WTC11 (cell line): Measurements from ENCODE around the gene ADGRE1. TPM values are rescaled to one million over a fixed set of nuclear protein-coding genes. Genes with fewer than 3 reads are reported as not detected.

Source experiments
- ATAC-seq: fragments of 200-7000 bp; cut with Tn5 transposase; 2 replicates; pipeline ENCODE4 v1.10.0; 2021; ENCODE audit warnings: mild to moderate bottlenecking, moderate library complexity
- CTCF ChIA-PET: fragments of 300-600 bp; sonication (Branson Sonifier 250); formaldehyde crosslinking; loops from one replicate; lab custom pipeline; 2021; ENCODE audit warnings: antibody characterized with exemption; lab: Charles Lee
- POLR2A ChIA-PET: fragments of 350-600 bp; sonication (Branson Sonifier 250); formaldehyde crosslinking; loops from one replicate; lab custom pipeline; 2021; ENCODE audit warnings: antibody characterized with exemption; lab: Charles Lee
- DNase-seq: peaks from one replicate; pipeline ENCODE4 v3.0.0; 2021; ENCODE audit warnings: low spot score
- H3K27ac Mint-ChIP-seq: 2 replicates; pipeline ENCODE4 v1.8.0; 2021; ENCODE audit warnings: mixed read lengths
- H3K27me3 Mint-ChIP-seq: 2 replicates; pipeline ENCODE4 v1.8.0; 2021; ENCODE audit warnings: low read depth, mild to moderate bottlenecking, moderate library complexity, mixed read lengths
- H3K36me3 Mint-ChIP-seq: 2 replicates; pipeline ENCODE4 v1.8.0; 2021; ENCODE audit warnings: mixed read lengths
- H3K4me1 Mint-ChIP-seq: 2 replicates; pipeline ENCODE4 v1.8.0; 2022; ENCODE audit warnings: mixed read lengths
- H3K4me3 Mint-ChIP-seq: 2 replicates; pipeline ENCODE4 v1.8.0; 2021; ENCODE audit warnings: mild to moderate bottlenecking, moderate library complexity, mixed read lengths
- H3K9me3 Mint-ChIP-seq: 2 replicates; pipeline ENCODE4 v1.8.0; 2021; ENCODE audit warnings: mixed read lengths
- AR ChIP-seq: fragments of 250-450 bp; sonication (Bioruptor Pico); IDR thresholded peaks from 2 replicates; pipeline ENCODE4 v1.9.0; 2021; ENCODE audit warnings: mild to moderate bottlenecking
- ATF1 ChIP-seq: sonication (generic); formaldehyde crosslinking; IDR thresholded peaks from 2 replicates; pipeline ENCODE4 v1.8.1; 2023; ENCODE audit warnings: mild to moderate bottlenecking, moderate library complexity, missing genetic modification reagents
- ATF2 ChIP-seq: sonication (generic); formaldehyde crosslinking; IDR thresholded peaks from 2 replicates; pipeline ENCODE4 v1.8.1; 2022; ENCODE audit warnings: low read depth, missing genetic modification reagents, borderline replicate concordance
- ATF6 ChIP-seq: sonication (generic); formaldehyde crosslinking; IDR thresholded peaks from 2 replicates; pipeline ENCODE4 v1.8.1; 2023; ENCODE audit warnings: mild to moderate bottlenecking, missing genetic modification reagents
- CDX4 ChIP-seq: fragments of 250-450 bp; sonication (Bioruptor Pico); IDR thresholded peaks from 2 replicates; pipeline ENCODE4 v1.9.0; 2021; ENCODE audit warnings: moderate library complexity, mild to moderate bottlenecking, inconsistent platforms, borderline replicate concordance
- CREM ChIP-seq: sonication (generic); formaldehyde crosslinking; IDR thresholded peaks from 2 replicates; pipeline ENCODE4 v1.8.1; 2022; ENCODE audit warnings: mild to moderate bottlenecking, missing genetic modification reagents, moderate library complexity
- ERG ChIP-seq: fragments of 250-450 bp; sonication (Bioruptor Pico); IDR thresholded peaks from 2 replicates; pipeline ENCODE4 v1.8.0; 2021; ENCODE audit warnings: mild to moderate bottlenecking
- GTF2I ChIP-seq: fragments of 250-450 bp; sonication (Bioruptor Pico); conservative IDR thresholded peaks from 2 replicates; pipeline ENCODE4 v1.4.0; 2021; ENCODE audit warnings: mild to moderate bottlenecking
- MLX ChIP-seq: sonication (generic); formaldehyde crosslinking; IDR thresholded peaks from 2 replicates; pipeline ENCODE4 v1.8.1; 2023; ENCODE audit warnings: mild to moderate bottlenecking, missing genetic modification reagents, moderate library complexity
- NFATC4 ChIP-seq: fragments of 250-450 bp; sonication (Bioruptor Pico); IDR thresholded peaks from 2 replicates; pipeline ENCODE4 v1.9.0; 2021; ENCODE audit warnings: mild to moderate bottlenecking
- NFYB ChIP-seq: sonication (generic); formaldehyde crosslinking; conservative IDR thresholded peaks from 2 replicates; pipeline ENCODE4 v1.8.0; 2022; ENCODE audit warnings: low read depth, missing genetic modification reagents
- RELA ChIP-seq: sonication (generic); formaldehyde crosslinking; IDR thresholded peaks from 2 replicates; pipeline ENCODE4 v1.8.1; 2022; ENCODE audit warnings: missing genetic modification reagents, mild to moderate bottlenecking, borderline replicate concordance
- RORB ChIP-seq: fragments of 250-450 bp; sonication (Bioruptor Pico); IDR thresholded peaks from 2 replicates; pipeline ENCODE4 v1.9.0; 2021; ENCODE audit warnings: mild to moderate bottlenecking
- USF2 ChIP-seq: sonication (generic); formaldehyde crosslinking; IDR thresholded peaks from 2 replicates; pipeline ENCODE4 v1.8.1; 2023; ENCODE audit warnings: mild to moderate bottlenecking, missing genetic modification reagents, moderate library complexity
- ZBTB43 ChIP-seq: sonication (generic); formaldehyde crosslinking; IDR thresholded peaks from 2 replicates; pipeline ENCODE4 v1.8.1; 2023; ENCODE audit warnings: mild to moderate bottlenecking, missing genetic modification reagents
- ZNF317 ChIP-seq: sonication (generic); formaldehyde crosslinking; IDR thresholded peaks from 2 replicates; pipeline ENCODE4 v1.8.1; 2023; ENCODE audit warnings: low read depth, mild to moderate bottlenecking, moderate library complexity, missing genetic modification reagents, borderline replicate concordance
- ZNF423 ChIP-seq: fragments of 250-450 bp; sonication (Bioruptor Pico); IDR thresholded peaks from 2 replicates; pipeline ENCODE4 v2.1.2; 2022; ENCODE audit warnings: mild to moderate bottlenecking, moderate library complexity
- ZNF425 ChIP-seq: fragments of 250-450 bp; sonication (Bioruptor Pico); conservative IDR thresholded peaks from 2 replicates; pipeline ENCODE4 v1.9.0; 2021; ENCODE audit warnings: mild to moderate bottlenecking
- ZNF512 ChIP-seq: sonication (generic); formaldehyde crosslinking; IDR thresholded peaks from 2 replicates; pipeline ENCODE4 v1.8.1; 2022; ENCODE audit warnings: missing genetic modification reagents, borderline replicate concordance
- total RNA-seq: library from RNA; stranded (reverse); gene quantifications from 3 replicates; pipeline ENCODE4 v1.2.3, GENCODE V29; 2021

The ADGRE1 gene
- total RNA-seq, 1 experiment from 2014 or later = not detected

- TF ChIP-seq AR (CRISPR knock-in tag) (no peak), CREM (CRISPR knock-in tag) (no peak), NFYB (no peak)
Measured at GRCh38 chr19:6925801-6926751, 38.7 kb downstream of the ADGRE1 start (continued).

- no peak for ATAC-seq
- H3K27me3 Mint-ChIP-seq = peaks cover 15% of the 10 kb centered on the region
- no peaks in the 10 kb centered on the region for H3K4me1 Mint-ChIP-seq
- H3K4me3 Mint-ChIP-seq = no peak overlapping the region
- H3K27ac Mint-ChIP-seq = no peak overlapping the region
- ChIA-PET POLR2A (no interaction called here), CTCF (no interaction called here)
- TF ChIP-seq MLX (CRISPR knock-in tag) = no peak
- no peak for TF ChIP-seq ZNF423 (CRISPR knock-in tag)
- no peak for TF ChIP-seq ATF2 (CRISPR knock-in tag)
- TF ChIP-seq ATF6 (CRISPR knock-in tag) = no peak
- no peak for TF ChIP-seq RELA (CRISPR knock-in tag)
- no peak for TF ChIP-seq ZNF512 (CRISPR knock-in tag)
- no peak for TF ChIP-seq NFATC4 (CRISPR knock-in tag)
- TF ChIP-seq ZBTB43 (CRISPR knock-in tag) = no peak
- no peak for TF ChIP-seq USF2 (CRISPR knock-in tag)
- TF ChIP-seq ZNF317 = no peak
- no peak for TF ChIP-seq RORB (CRISPR knock-in tag)
- no peak for TF ChIP-seq ERG
- no peak for TF ChIP-seq ATF1 (CRISPR knock-in tag)
- no peak for TF ChIP-seq ZNF425
- TF ChIP-seq CDX4 (CRISPR knock-in tag) = no peak
- TF ChIP-seq GTF2I (CRISPR knock-in tag) = no peak
- DNase-seq = no peak
- H3K9me3 Mint-ChIP-seq = peaks cover 63% of the 10 kb centered on the region
- peaks cover 54% of the 10 kb centered on the region for H3K36me3 Mint-ChIP-seq
Measured at GRCh38 chr19:6930190-6930589, 42.8 kb downstream of the ADGRE1 start.
